Measurements from ENCODE around the gene NME7.
"Not testable (repeated sequence)": the region's sequence is repeated elsewhere in the genome, so short reads cannot be mapped to it uniquely, and the experiment has no call there.

The NME7 gene

GRCh38 chr1:169300854-169301253 is 66.7 kb downstream of the NME7 start:
- no peak for FAIRE-seq

DNA sequence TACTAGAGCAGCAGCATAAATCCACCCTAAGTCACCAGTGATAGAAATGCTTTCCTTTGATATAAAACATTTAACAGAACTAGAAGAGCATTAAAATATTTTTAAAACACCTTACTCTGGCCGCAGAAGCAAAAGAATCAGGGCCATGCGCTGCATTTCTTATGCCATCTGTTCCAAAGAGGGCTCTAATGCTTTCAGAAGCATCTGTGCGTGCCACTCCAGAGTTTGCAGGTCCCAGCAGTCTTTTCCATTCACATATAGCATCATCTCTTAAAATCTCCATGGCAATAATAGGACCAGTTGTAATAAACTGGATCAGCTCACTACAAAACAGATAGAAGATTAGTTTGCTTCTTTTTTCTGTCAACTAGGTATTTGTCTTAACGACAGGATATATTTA is 69.2 kb downstream of the NME7 start:
- no peak for FAIRE-seq

- FAIRE-seq: no peak
Measured at GRCh38 chr1:169295846-169296245, 71.8 kb downstream of the NME7 start.

GRCh38 chr1:169295425-169295824 is 72.2 kb downstream of the NME7 start:
- FAIRE-seq: no peak

DNA sequence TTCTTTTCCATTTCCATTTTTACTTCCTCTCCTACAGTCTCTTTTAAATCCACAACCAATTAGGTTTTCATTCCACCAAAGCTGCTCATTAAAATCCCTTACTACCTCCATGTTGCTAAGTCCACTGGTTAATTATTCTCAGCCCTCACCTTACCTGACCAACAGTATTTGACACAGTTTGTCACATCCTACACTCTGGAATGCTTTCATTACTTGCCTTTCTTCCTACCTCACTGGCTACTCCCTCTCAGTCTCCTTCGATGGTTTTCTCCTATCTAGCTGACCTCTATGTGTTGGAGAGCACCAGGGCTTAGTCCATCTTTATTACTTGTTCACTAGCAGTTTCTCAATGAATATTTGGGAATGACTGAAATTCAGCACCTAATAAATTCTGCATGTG is 78.6 kb downstream of the NME7 start:
- FAIRE-seq: no peak

DNA sequence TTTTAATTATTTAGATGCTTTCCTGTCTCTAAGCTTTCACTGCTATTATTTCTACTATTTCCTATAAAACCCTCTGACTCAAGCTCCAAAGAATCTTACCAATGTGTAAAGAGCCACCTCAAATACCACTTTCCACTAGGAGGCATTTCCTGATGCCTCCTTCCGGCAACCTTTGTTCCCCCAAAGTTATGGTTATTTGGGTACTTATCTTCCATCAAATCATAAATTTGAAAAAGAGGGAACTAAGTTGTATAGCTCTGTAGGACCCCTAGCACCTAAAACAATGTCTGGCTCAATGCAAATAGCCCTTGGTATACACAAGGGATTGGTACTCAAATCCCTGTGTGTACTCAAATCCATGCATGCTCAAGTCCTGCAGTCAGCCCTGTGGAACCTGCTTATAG is 79.6 kb downstream of the NME7 start:
- peak; percentile 95 for FAIRE-seq

- no peak for FAIRE-seq
Measured at GRCh38 chr1:169287280-169287679, 80.3 kb downstream of the NME7 start.

DNA sequence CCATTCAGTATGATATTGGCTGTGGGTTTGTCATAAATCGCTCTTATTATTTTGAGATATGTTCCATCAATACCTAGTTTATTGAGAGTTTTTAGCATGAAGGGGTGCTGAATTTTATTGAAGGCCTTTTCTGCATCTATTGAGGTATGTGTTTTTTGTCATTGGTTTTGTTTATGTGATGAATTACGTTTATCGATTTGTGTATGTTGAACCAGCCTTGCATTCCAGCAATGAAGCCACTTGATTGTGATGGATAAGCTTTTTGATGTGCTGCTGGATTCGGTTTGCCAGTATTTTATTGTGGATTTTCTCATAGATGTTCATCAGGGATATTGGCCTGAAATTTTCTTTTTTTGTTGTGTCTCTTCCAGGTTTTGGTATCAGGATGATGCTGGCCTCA is 86.0 kb downstream of the NME7 start:
- FAIRE-seq: not testable (repeated sequence)

GRCh38 chr1:169271098-169271497 is 96.5 kb downstream of the NME7 start:
- FAIRE-seq: no peak

DNA sequence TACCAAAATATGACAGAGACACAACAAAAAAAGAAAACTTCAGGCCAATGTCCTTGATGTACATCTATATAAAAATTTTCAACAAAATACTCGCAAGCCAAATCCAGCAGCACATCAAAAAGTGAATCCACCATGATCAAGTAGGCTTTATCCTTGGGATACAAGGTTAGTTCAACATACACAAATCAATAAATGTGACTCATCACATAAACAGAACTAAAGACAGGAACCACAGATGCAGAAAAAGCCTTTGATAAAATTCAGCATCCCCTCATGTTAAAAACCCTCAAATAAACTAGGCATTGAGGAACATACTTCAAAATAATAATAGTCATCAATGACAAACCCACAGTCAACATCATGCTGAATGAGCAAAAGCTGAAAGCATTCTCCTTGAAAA is 101.5 kb downstream of the NME7 start:
- FAIRE-seq: no peak

DNA sequence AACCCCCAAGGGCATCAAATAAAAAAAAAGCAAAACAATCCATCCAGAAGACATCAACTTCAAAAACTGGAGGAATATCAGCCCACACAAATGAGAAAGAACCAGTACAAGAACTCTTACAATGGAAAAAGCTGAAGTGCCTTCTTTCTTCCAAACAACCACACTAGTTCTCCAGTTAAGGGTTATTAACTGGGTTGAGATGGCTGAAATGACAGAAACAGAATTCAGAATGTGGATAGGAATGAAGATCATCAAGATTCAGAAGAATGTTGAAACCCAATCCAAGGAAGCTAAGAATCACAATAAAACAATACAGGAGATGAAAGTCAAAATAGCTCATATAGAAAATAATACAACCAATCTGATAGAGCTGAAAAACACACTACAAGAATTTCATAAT is 104.5 kb downstream of the NME7 start:
- FAIRE-seq: no peak

DNA sequence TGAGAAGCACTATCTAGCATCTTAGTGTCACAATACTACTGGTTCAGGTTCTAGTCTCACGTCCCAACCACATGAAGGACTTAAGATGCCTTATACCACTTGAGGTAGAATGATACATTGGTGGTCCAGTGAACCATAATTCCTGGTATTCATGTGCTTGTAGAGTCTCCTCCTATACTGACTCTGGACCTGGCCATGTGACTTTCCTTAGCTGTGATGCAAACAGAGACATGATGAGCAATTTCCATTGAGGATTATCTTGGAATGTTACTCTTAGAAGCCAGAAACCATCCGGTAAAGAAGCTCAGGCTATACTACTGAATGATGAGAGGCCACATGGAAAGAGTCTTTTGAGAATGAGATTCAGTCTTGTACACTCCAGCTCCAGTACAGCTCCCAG is 105.7 kb downstream of the NME7 start:
- no peak for FAIRE-seq

DNA sequence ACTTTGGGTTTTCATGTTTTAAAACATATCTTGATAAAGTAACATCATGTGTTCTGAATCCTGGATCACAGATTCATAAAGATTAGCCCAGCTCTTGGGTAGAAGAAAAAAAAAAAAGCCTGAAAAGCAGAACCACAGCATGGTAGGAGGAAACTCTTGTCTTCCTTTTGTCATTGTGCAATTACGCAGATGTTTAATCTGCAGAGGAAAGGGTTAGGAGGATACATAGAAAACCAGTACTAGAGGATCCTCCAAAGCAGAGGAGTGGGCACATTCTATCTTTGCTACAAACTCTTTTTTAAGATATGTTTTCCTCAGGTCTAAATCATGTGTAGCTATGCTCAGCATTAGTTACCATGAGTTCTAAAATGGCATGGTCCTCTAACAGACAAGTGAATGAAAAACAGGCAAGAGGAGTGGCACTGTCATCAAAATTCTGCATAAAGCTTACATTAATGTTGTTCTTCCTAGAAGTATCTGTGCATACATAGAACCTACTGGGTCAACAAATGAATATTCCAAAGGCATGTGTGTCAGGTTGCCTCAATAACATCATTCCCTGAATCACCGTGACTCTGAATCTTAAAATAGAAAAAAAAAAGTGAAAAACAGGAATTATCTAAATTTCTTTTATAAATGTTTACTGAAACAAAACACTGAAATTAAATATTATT is 107.0 kb downstream of the NME7 start:
- FAIRE-seq: no peak

DNA sequence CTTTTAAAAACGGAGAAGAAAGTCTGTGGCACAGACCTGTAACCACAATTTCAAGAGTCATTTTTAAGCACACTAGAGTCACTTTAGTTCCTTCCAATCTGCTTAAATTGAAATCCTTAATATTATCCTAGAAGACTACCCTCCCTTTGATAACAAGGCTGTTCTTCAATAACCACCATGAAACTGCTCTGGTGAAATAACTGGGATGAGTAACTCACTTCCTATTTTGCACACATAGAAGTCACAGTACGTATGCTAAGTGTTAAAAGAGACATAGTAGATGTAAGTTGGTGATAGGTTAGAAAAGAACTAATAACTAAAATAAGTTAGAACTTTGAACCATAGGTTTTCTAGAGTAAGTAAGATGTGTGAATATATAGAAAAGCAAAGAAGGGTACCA is 107.8 kb downstream of the NME7 start:
- no peak for FAIRE-seq

DNA sequence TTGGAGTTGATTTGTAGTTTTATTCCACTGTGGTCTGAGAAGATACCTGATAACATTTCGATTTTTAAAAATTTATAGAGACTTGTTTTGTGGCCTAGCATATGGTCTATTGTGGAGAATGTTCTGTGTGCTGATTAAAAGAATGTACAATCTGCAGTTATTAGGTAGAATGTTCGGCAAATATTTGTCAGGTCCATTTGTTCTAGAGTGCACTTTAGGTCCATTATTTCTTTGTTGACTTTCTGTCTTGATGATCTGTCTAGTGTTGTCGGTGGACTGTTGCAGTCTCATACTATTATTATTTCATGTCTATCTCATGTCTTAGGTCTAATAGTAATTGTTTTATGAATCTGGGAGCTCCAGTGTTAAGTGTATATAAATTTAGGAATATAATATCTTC is 116.8 kb downstream of the NME7 start:
- FAIRE-seq: no peak

DNA sequence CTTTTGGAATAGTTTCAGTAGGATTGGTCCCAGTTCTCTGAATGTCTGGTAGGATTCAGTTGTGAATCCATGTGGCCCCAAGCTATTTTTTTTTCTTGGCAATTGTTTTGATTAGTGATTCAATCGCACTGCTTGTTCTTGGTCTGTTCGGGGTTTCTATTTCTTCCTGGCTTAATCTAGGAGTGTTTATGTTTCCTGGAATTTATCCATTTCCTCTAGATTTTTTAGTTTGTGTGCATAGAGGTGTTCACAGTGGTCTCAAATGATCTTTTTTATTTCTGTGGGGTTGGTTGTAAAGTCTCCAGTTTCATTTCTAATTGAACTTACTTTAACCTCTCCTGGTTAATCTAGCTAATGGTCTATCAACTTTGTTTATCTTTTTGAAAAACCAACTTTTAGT is 117.6 kb downstream of the NME7 start:
- no peak for FAIRE-seq

- FAIRE-seq: no peak
Measured at GRCh38 chr1:169249611-169250010, 118.0 kb downstream of the NME7 start.

- peak; percentile 47 for FAIRE-seq
Measured at GRCh38 chr1:169245706-169246105, 121.9 kb downstream of the NME7 start.

DNA sequence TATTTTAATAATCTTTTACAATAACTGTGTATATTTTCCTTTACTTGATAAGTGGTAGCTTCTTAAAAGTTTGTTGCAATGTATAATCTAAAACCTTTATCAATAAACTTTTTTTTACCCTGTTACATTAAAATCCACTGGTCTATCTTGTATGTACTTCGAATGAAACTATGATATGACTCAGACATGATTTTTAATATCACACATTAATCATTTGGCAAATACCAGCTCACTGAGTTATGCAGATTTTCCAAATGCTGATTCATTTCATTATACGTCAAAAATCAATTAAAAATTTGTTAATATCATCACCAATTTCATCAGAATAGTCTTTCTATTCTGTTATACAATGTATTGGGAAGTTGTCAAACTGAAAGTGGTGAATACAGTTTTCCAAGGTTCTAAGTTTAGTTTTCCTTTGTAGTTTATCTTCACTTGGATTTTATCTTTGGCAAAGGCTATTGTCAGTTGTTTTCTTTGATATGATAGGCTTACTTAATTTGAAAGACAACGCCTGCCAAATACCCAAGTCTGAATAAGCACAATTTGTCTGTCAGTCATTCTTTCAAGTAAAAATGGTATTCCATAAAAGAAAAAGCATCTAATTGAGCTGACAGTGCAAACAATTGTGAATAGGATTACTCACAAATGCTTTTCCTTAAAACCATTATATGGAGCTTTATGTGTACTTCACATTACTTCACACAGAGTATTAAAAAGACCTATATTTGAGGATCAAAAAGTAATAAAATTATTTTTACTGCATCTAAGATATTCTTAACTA is 127.0 kb downstream of the NME7 start:
- no peak for FAIRE-seq

- no peak for FAIRE-seq
Measured at GRCh38 chr1:169236880-169237279, 130.7 kb downstream of the NME7 start.

GRCh38 chr1:169236143-169236542 is 131.5 kb downstream of the NME7 start:
- no peak for FAIRE-seq

DNA sequence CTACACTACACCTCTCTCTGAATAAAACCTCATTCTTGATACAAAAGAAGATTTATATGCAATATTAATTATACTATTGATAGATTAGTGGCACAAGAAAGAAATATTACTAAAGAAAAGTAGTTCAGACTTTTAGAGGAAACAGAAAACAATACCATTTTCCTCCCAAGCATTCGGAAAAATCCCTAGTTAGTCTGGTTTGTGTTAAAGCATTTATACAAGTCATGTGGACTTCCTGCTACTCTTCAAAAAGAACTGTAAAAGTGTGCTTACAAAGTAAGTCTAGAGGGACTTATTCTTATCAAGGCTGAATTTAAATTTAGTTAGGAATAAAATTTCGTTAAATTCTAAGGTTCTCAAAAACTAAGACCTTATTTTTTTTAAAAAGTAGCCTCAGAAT is 132.0 kb downstream of the NME7 start:
- FAIRE-seq: peak; percentile 42

GRCh38 chr1:169234780-169235179 is 132.8 kb downstream of the NME7 start:
- no peak for FAIRE-seq

GRCh38 chr1:169217636-169218035 is 150.0 kb downstream of the NME7 start:
- FAIRE-seq: no peak

DNA sequence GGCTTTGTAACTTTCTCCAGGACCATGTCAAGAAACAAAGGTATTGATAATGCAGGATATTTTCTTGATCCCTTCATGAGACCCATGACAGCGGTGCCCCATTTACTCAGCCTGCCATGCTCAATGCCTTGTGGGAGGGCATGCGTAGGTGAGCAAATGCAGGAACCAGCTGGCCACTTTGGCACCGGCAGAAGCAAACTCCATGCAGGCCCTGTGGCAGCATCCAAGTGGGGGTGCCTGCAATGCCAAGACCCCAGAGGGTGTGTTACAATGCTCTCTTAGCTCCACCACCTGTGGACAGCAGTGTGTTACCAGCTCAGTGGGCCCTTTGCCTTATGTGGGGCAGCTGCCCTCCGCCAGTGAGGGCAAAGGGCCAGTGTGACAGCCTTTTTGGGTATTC is 153.0 kb downstream of the NME7 start:
- no peak for FAIRE-seq
